Measurements from ENCODE around the gene UTS2R.
"Not testable (repeated sequence)": the region's sequence is repeated elsewhere in the genome, so short reads cannot be mapped to it uniquely, and the experiment has no call there.

Gene UTS2R

DNA sequence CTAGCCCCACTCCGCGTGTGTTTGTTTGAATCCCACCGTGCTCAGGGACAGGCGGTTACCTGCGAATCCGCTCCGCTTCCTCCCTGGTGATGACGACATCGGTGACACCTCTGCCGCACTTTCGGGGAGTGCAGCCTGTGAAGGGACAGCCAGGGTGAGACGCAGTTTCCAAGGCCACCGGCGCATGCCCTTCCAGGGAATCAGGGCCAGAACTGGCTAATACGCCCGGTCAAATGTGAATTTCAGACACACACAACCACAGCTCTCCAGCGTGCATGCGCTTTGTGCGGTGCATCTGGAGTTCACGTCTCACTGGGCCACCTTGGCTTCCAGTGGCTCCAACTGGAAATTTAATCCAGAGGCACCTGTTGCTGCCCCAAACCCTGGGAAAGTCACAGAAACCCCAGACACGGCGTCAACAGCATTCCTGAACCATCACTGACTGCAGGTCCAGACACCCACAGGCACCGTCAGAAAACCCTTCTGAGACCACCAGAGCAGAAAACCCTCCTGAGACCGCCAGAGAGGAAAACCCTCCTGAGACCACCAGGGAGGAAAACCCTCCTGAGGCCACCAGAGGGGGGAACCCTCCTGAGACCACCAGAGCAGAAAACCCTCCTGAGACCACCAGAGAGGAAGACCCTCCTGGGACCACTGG, 40.0 kb downstream of the UTS2R start:
- DNase-seq = no peak

DNA sequence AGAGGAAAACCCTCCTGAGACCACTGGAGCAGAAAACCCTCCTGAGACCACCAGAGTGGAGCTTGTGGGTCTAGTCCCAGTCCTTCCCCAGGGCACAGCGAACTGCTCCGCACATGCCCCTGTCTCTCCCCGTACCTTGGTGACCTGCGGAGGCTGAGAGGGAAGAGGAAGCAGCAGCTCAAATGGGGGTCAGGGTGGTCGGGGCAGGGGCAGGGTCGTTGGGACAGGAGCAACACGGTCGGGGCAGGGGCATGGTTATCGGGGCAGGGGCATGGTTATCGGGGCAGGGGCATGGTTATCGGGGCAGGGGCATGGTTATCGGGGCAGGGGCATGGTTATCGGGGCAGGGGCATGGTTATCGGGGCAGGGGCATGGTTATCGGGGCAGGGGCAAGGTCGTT, 40.5 kb downstream of the UTS2R start:
- not testable (repeated sequence) for DNase-seq

DNA sequence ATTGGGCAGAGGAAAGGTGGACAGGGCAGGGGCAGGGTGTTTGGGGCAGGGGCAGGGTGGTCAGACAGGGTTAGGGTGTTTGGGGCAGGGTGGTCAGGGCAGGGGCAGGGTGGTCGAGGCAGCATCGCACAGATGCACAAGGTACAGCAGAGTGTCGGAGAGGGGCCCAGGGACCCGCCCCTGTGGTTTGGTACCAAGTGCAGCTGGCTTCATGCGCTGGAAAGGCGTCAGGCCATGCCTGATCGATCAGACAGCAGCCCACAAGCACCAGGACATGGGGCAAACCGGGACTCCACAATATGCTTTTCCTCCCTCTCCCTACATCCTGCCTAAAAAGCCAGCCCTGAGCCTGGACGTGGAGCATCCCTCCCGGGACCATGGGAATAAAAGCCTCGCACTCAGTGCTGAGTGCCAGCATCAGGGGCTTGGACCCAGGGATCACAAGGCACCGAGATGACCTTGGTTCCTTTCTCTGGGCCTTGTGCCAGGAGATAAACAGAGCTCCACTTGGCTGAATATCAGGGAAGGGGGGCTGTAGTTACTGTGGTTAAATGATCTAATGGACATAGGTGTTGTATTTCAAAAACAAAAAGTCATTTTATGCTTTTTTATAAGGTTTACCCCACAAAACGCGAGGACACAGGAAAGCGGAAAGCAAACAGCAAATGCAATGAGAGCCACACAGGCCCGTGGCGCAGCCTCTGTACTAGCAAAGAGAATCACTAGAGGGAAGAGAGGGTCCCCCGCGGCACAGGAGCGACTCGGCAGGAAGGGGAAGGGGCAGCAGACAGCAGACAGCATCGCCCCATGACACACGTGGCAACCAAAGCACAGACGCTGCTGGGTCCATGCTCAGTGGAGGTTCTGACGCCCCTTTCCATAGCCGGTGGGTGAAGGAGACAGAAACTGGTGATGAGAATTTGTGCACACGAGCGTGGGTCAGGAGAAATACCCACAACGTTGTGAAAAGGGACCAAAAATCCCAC, 41.3 kb downstream of the UTS2R start:
- DNase-seq = no peak

DNA sequence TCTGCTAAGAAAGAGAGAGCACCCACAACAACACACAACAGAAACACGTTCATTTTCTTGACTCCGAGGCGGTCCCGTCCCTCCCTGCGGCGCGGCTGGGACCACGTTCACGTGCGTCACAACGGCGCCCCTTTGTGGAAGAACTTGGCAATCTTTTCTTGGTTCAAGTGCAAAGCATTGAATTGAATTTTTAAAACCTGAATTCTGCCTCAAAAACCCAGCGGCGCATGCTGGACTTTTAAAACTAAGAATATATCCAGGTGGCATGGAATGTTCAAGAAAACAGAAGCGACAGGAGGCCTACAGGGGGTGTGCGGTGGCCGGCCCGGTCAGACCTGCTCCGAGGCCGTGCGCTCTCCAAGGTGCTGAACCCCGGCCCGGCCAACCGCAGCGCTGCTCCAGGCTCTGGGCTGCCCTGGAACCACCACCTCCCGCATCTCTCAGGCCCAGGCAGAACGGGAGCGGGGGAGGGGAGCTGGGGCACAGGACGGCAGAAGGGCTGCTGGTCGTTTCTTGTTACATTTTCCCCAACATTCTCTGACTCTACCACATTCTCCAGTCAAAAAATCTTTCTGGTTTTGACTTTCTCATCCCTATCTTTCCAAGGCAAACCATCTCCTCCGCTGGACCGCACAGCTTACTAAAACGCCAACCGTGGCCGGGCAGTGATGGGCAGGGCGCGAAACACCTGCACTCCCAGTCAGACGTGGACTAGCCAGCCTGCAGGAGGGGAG, 43.1 kb downstream of the UTS2R start:
- peak; percentile 65 for DNase-seq

DNA sequence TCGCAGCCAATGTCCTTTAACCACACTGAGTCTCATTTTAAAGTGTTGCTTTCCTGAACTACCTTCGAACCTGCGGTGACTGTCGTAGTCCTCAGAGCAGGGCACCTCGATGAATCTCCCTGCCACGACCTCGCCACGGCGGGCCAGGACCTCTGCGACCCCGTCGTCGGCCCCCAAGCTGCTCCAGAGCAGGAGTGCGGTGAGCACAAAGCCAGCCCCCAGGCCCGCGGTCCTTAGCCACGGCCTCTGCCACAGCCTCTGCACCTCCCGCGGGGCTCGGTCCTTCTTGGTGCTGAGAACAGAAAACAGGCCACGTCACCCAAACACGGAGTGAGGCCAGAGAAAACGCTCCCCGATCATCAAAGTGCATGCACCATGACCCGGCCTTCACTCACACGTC, 43.8 kb downstream of the UTS2R start:
- DNase-seq = no peak

DNA sequence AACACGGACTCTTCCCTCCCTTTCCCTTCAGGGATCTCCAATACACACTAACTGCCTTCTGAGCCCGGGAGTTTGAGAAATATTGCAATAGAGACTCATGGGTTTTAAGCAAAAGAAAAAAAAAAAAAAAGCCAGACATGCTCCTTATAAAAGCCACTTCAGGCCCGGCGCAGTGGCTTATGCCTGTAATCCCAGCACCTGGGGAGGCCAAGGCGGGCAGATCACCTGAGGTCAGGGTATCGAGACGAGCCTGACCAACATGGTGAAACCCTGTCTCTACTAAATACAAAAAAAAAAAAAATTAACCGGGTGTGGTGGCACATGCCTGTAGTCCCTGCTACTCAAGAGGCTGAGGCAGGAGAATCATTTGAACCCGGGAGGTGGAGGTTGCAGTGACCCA, 44.2 kb downstream of the UTS2R start:
- DNase-seq = no peak

DNA sequence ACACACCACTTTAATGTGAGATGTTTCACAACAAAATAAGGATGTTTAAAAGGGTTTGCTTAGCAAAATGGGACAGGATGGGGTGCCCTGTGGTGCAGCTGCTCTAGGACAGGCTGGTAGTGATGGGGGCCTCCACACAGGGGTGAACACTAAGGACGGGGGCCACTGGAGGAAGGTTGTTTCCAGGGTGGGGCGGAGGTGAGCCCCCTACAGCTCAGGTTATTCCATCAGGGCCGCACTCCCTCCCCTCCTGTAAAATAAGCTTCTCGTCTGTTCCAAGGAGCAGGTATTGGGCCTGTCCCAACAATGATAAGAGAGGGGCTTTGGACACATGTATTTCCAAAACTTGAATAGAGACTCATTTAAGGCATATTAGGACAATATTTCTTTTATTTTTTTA, 44.7 kb downstream of the UTS2R start:
- DNase-seq = no peak

DNA sequence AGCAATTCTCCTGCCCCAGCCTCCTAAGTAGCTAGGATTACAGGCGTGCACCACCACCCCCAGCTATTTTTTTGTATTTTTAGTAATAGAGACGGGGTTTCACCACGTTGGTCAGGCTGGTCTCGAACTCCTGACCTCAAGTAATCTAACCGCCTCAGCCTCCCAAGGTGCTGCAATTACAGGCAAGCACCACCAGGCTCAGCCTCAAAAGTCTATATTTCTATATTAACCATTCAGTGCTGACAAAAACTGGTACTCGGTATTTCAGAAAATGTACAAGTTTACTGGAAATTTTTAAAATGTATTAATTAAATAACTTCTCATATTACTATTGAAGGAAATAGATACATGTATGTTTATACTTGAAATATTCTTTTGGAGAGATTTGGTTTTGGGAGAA, 45.2 kb downstream of the UTS2R start:
- DNase-seq = no peak

DNA sequence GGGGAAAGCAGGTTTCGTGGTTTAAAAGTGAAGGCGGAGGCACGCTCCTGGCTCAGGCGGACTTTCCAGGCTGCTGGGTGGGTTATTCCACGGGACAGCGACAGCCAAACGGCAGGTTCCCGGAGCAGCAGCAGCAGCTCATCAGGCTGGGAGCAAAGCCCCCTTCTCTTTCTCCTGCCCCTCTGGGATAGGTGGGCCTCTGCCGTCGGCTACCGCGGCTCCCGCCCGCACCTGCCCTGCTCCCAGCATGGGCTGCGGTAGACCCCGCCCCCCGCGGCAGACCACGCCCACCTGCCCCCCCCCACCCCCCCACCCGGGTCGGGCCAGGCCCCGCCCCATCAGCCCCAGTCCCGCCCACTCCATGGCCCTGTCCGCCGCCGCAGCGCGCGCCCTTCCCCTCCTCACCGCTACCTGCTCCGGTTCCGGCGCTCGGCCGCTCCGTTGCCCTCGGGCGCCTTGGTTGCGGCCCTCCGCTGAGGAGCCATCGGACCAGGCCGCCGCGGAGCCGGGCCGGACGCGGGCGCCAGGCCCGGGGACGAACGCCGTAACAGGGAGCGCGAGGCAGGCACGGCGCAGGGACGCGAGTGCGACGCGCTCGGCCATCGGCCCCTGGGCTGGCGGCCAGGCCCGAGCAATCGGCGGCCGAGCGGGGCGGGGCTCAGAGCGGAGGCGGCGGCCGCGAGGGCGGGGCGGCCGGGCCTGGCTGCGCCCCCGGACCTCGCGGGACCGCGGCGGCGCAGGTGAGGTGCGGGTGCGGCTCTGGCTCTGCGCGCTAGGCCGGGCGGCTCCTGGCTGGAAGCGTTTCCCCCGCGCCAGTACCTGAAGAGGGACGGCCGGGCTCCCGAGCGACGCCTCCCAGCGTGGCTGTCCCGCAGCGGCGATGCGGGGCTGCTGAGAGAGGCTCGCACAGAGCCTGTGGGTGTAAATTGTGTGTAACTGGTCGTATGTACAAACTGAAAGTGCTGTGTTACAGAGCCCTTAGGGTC, 46.7 kb downstream of the UTS2R start, which contains the start of the genes HEXD and OGFOD3:
Gene HEXD (plus strand): TSS at position 347 of the 986 bp plus-strand sequence. CDS start 1,453 bp downstream, outside the sequence.
Gene OGFOD3 (minus strand): TSS at position 586 of the 986 bp plus-strand sequence. CDS start 101 bp downstream, at position 485.
- peak; percentile 90 for DNase-seq

DNA sequence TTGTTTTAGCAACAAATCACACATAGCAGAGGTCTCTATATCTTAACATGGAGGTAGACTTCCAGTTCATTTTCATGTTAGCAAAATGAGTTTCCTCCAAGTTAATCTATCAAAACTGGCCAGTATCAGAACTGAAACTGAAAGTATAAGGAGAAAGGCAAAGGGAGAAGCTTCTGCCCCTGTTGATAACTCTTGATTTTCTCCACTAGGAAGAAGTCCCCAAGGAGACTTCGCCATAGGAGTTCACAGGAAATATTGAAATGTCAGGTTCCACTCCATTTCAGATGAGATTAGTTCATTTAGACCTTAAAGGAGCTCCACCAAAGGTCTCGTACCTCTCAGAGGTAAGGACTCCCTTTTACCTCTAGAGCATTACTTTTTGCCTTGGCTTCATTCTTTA, 48.0 kb downstream of the UTS2R start:
- DNase-seq = no peak

DNA sequence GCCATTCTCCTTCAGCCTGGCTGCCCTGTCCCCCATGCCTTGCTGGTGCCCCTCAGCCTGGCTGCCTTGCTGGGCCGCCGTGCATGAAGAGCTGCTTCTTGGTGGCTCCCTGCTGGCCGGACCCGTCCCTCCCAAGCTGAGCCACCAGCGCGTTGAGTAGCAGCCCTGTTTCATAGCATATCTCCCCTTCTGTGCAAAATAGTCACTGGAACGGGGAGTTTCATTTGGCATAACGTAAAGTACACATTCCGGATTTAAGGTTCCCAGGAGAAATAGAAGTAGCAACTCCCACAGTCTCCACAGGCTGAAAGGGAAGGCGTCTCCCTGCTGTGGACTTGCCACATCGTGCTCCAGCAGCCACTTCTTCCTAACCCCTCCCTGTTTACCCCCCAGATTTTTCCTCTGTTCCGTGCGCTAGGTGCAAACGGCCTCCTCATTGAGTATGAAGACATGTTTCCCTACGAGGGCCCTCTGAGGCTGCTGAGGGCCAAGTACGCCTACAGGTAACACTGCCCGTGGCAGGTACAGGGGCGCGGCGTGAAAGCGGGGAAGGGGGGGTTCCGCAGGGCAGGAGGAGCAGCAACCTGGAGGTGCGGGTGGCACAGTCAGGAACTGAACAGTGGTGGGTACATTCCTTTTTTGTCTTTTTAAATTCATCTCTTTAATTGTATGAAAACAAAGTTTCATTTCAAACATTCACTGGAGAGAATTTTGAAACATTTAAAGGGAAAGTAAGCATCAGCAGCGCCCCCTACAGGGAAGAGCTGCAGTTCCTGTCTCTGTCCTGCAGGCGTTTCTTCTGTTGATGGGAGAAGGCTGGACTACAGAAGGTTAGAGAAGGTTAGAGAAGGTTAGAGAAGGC, 52.7 kb downstream of the UTS2R start:
- peak; percentile 36 for DNase-seq

DNA sequence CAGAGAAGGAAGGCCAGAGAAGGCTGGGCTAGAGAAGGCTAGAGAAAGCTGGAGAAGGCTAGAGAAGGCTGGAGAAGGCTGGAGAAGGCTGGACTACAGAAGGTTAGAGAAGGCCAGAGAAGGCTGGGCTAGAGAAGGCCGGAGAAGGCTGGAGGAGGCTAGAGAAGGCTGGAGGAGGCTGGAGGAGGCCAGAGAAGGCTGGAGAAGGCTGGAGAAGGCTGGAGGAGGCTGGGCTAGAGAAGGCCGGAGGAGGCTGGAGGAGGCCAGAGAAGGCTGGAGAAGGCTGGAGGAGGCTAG, 53.2 kb downstream of the UTS2R start:
- no peak for DNase-seq

Data from central memory CD4-positive, alpha-beta T cell (primary cell).